Measurements from ENCODE around the gene SLC8A2. TPM values are rescaled to one million over a fixed set of nuclear protein-coding genes. Genes with fewer than 3 reads are reported as not detected.

Gene SLC8A2
- total and polyA plus RNA-seq, 9 donors, result 0.04 to 0.49 (median 0.24) TPM

GRCh38 chr19:47503826-47504150 is 32.1 kb upstream of the SLC8A2 start:
- Histone ChIP-seq H3K36me3 (ENCODE audit: control insufficient read depth, insufficient read depth, low read length) (peaks cover 49% of the 10 kb centered on the region), H3K27ac (ENCODE audit: low read length) (no peak overlapping the region), H3K4me1 (ENCODE audit: control insufficient read depth, insufficient read depth, low read length) (peaks cover 60% of the 10 kb centered on the region), H3K27me3 (ENCODE audit: control insufficient read depth, insufficient read depth, low read length) (no peaks in the 10 kb centered on the region), H3K4me3 (ENCODE audit: low read length) (no peak overlapping the region), H3K9me3 (replicated peaks; ENCODE audit: control insufficient read depth, low read depth, low read length) (no peaks in the 10 kb centered on the region)
- DNase-seq, result no peak
- 69% methylated on average over 5 of the region's 5 CpGs for WGBS (ENCODE audit: insufficient coverage)

GRCh38 chr19:47503130-47503825 is 31.6 kb upstream of the SLC8A2 start:
- no peaks in the 10 kb centered on the region for H3K9me3 ChIP-seq (replicated peaks; ENCODE audit: control insufficient read depth, low read depth, low read length)
- H3K4me3 ChIP-seq (ENCODE audit: low read length), result no peak overlapping the region
- peaks cover 60% of the 10 kb centered on the region for H3K4me1 ChIP-seq (ENCODE audit: control insufficient read depth, insufficient read depth, low read length)
- DNase-seq, result no peak
- H3K27me3 ChIP-seq (ENCODE audit: control insufficient read depth, insufficient read depth, low read length), result no peaks in the 10 kb centered on the region
- H3K36me3 ChIP-seq (ENCODE audit: control insufficient read depth, insufficient read depth, low read length), result peaks cover 54% of the 10 kb centered on the region
- no peak overlapping the region for H3K27ac ChIP-seq (ENCODE audit: low read length)
- WGBS (ENCODE audit: insufficient coverage), result 78% methylated on average over 6 of the region's 13 CpGs

- H3K4me1 ChIP-seq (ENCODE audit: control insufficient read depth, insufficient read depth, low read length), result peaks cover 61% of the 10 kb centered on the region
- H3K9me3 ChIP-seq (replicated peaks; ENCODE audit: control insufficient read depth, low read depth, low read length), result no peaks in the 10 kb centered on the region
- H3K36me3 ChIP-seq (ENCODE audit: control insufficient read depth, insufficient read depth, low read length), result peaks cover 77% of the 10 kb centered on the region
- H3K27ac ChIP-seq (ENCODE audit: low read length), result peak overlapping the region; percentile 51
- H3K27me3 ChIP-seq (ENCODE audit: control insufficient read depth, insufficient read depth, low read length), result no peaks in the 10 kb centered on the region
- H3K4me3 ChIP-seq (ENCODE audit: low read length), result no peak overlapping the region
- DNase-seq, result no peak
- WGBS (ENCODE audit: insufficient coverage), result 67% methylated on average over 28 of the region's 32 CpGs
These were observed 28.5 kb upstream of the SLC8A2 start for GRCh38 chr19:47499863-47500830.

GRCh38 chr19:47499371-47499770 is 27.7 kb upstream of the SLC8A2 start:
- WGBS (ENCODE audit: insufficient coverage), result 85% methylated on average over 6 of the region's 7 CpGs
- DNase-seq, result no peak
- no peak overlapping the region for H3K27ac ChIP-seq (ENCODE audit: low read length)
- no peak overlapping the region for H3K4me3 ChIP-seq (ENCODE audit: low read length)
- H3K27me3 ChIP-seq (ENCODE audit: control insufficient read depth, insufficient read depth, low read length), result no peaks in the 10 kb centered on the region
- H3K36me3 ChIP-seq (ENCODE audit: control insufficient read depth, insufficient read depth, low read length), result peaks cover 80% of the 10 kb centered on the region
- no peaks in the 10 kb centered on the region for H3K9me3 ChIP-seq (replicated peaks; ENCODE audit: control insufficient read depth, low read depth, low read length)
- peaks cover 68% of the 10 kb centered on the region for H3K4me1 ChIP-seq (ENCODE audit: control insufficient read depth, insufficient read depth, low read length)

GRCh38 chr19:47498561-47498960 is 26.9 kb upstream of the SLC8A2 start:
- H3K4me1 ChIP-seq (ENCODE audit: control insufficient read depth, insufficient read depth, low read length), result peaks cover 76% of the 10 kb centered on the region
- WGBS (ENCODE audit: insufficient coverage), result 92% methylated on average over 5 of the region's 5 CpGs

GRCh38 chr19:47497821-47498520 is 26.3 kb upstream of the SLC8A2 start:
- DNase-seq, result peak; percentile 58
- Histone ChIP-seq H3K4me3 (ENCODE audit: low read length) (no peak overlapping the region), H3K4me1 (ENCODE audit: control insufficient read depth, insufficient read depth, low read length) (peaks cover 82% of the 10 kb centered on the region), H3K36me3 (ENCODE audit: control insufficient read depth, insufficient read depth, low read length) (peaks cover 75% of the 10 kb centered on the region), H3K27ac (ENCODE audit: low read length) (peak overlapping the region; percentile 69), H3K9me3 (replicated peaks; ENCODE audit: control insufficient read depth, low read depth, low read length) (no peaks in the 10 kb centered on the region), H3K27me3 (ENCODE audit: control insufficient read depth, insufficient read depth, low read length) (no peaks in the 10 kb centered on the region)
- 66% methylated on average over 12 of the region's 14 CpGs for WGBS (ENCODE audit: insufficient coverage)

More at GRCh38 chr19:47498561-47498960, 26.9 kb upstream of the SLC8A2 start:
- DNase-seq, result no peak
- no peaks in the 10 kb centered on the region for H3K9me3 ChIP-seq (replicated peaks; ENCODE audit: control insufficient read depth, low read depth, low read length)
- H3K27me3 ChIP-seq (ENCODE audit: control insufficient read depth, insufficient read depth, low read length), result no peaks in the 10 kb centered on the region
- peak overlapping the region; percentile 69 for H3K27ac ChIP-seq (ENCODE audit: low read length)
- H3K36me3 ChIP-seq (ENCODE audit: control insufficient read depth, insufficient read depth, low read length), result peaks cover 75% of the 10 kb centered on the region
- no peak overlapping the region for H3K4me3 ChIP-seq (ENCODE audit: low read length)

GRCh38 chr19:47497050-47497766 is 25.5 kb upstream of the SLC8A2 start:
- H3K4me1 ChIP-seq (ENCODE audit: control insufficient read depth, insufficient read depth, low read length), result peaks cover 90% of the 10 kb centered on the region
- no peak overlapping the region for H3K27ac ChIP-seq (ENCODE audit: low read length)
- no peaks in the 10 kb centered on the region for H3K27me3 ChIP-seq (ENCODE audit: control insufficient read depth, insufficient read depth, low read length)
- 77% methylated on average over 17 of the region's 23 CpGs for WGBS (ENCODE audit: insufficient coverage)
- H3K9me3 ChIP-seq (replicated peaks; ENCODE audit: control insufficient read depth, low read depth, low read length), result no peaks in the 10 kb centered on the region
- DNase-seq, result no peak
- peaks cover 76% of the 10 kb centered on the region for H3K36me3 ChIP-seq (ENCODE audit: control insufficient read depth, insufficient read depth, low read length)
- no peak overlapping the region for H3K4me3 ChIP-seq (ENCODE audit: low read length)

GRCh38 chr19:47495478-47496372 is 24.0 kb upstream of the SLC8A2 start:
- H3K27me3 ChIP-seq (ENCODE audit: control insufficient read depth, insufficient read depth, low read length), result no peaks in the 10 kb centered on the region
- no peaks in the 10 kb centered on the region for H3K9me3 ChIP-seq (replicated peaks; ENCODE audit: control insufficient read depth, low read depth, low read length)
- peaks cover 96% of the 10 kb centered on the region for H3K4me1 ChIP-seq (ENCODE audit: control insufficient read depth, insufficient read depth, low read length)
- no peak for DNase-seq
- H3K4me3 ChIP-seq (ENCODE audit: low read length), result no peak overlapping the region
- peak overlapping the region; percentile 55 for H3K27ac ChIP-seq (ENCODE audit: low read length)
- 69% methylated on average over 16 of the region's 17 CpGs for WGBS (ENCODE audit: insufficient coverage)
- H3K36me3 ChIP-seq (ENCODE audit: control insufficient read depth, insufficient read depth, low read length), result peaks cover 79% of the 10 kb centered on the region

- Histone ChIP-seq H3K36me3 (ENCODE audit: control insufficient read depth, insufficient read depth, low read length) (peaks cover 78% of the 10 kb centered on the region), H3K4me1 (ENCODE audit: control insufficient read depth, insufficient read depth, low read length) (peaks cover 86% of the 10 kb centered on the region), H3K9me3 (replicated peaks; ENCODE audit: control insufficient read depth, low read depth, low read length) (no peaks in the 10 kb centered on the region), H3K27me3 (ENCODE audit: control insufficient read depth, insufficient read depth, low read length) (no peaks in the 10 kb centered on the region), H3K4me3 (ENCODE audit: low read length) (no peak overlapping the region), H3K27ac (ENCODE audit: low read length) (peak overlapping the region; percentile 55)
- peak; percentile 84 for DNase-seq
- WGBS (ENCODE audit: insufficient coverage), result 51% methylated on average over 6 of the region's 9 CpGs
These were observed 23.0 kb upstream of the SLC8A2 start for GRCh38 chr19:47494729-47495128.

Measured in muscle of leg (tissue), 11 donors.